Gastroesophageal sphincter (tissue), 3 donors: ENCODE data around the gene GAS2L2.

ENCODE experiments used
- CTCF ChIP-seq, 4 experiments: fragments of 200-600 bp in 2 of 4; fragments of 450-650 bp in 2 of 4; sonication (generic) in 1 of 4; IDR thresholded peaks; one replicate each; pipeline ENCODE4 v1.5.1; 2017 to 2019; ENCODE audit warnings: antibody characterized with exemption in 4 of 4, mild to moderate bottlenecking in 2 of 4, moderate library complexity in 2 of 4
- EP300 ChIP-seq: sonication (generic); formaldehyde crosslinking; IDR thresholded peaks from one replicate; pipeline ENCODE4 v1.6.1; 2017; ENCODE audit warnings: antibody characterized with exemption, mild to moderate bottlenecking
- POLR2A ChIP-seq, 2 donors: fragments of 450-650 bp; IDR thresholded peaks; one replicate each; pipeline ENCODE4 v1.6.1; 2017; ENCODE audit warnings: antibody characterized with exemption in 2 of 2, mild to moderate bottlenecking in 2 of 2, moderate library complexity in 1 of 2
- POLR2AphosphoS5 ChIP-seq: sonication (generic); formaldehyde crosslinking; IDR thresholded peaks from one replicate; pipeline ENCODE4 v1.6.1; 2017; ENCODE audit warnings: antibody characterized with exemption

DNA sequence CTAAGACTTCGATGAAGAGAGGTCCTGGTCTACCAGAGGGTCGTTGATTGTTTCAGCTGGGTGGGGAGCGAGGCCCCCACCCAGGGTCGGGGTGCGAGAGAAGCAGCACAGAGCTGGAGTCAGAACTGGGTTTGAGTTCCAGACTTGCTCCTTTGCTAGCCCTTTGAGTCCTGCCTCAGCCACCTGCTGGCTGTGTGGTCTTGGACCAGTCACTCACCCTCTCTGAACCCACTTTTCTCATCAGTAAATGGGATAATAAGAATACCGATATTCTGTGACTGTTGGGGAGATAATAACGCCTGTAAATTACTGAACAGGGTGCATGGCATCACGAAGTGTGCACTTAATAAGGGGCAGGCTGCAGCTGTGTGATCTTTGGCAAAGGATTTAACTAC is 42.8 kb upstream of the GAS2L2 start:
- TF ChIP-seq POLR2A (IDR thresholded peaks at IDR 0.05): no peak
- TF ChIP-seq CTCF (IDR thresholded peaks at IDR 0.05): no peak
- no peak for TF ChIP-seq POLR2AphosphoS5
- TF ChIP-seq EP300: no peak
